H9 (cell line): ENCODE data around the gene ST6GALNAC2. TPM values are rescaled to one million over a fixed set of nuclear protein-coding genes. Genes with fewer than 3 reads are reported as not detected.

ENCODE experiments used
- DNase-seq: peaks from one replicate; pipeline ENCODE4 v3.0.0-alpha.2; 2017
- H2AFZ ChIP-seq: one replicate; pipeline ENCODE4 v1.6.1; 2013; ENCODE audit warnings: mild to moderate bottlenecking, low read length, control low read depth, moderate library complexity
- H2AK5ac ChIP-seq: 2 replicates; pipeline ENCODE4 v1.6.1; 2013; ENCODE audit warnings: low read length, control low read depth, mixed read lengths; ENCODE audit not compliant: insufficient read length
- H2BK120ac ChIP-seq: one replicate; pipeline ENCODE4 v1.6.1; 2013; ENCODE audit warnings: low read depth, mild to moderate bottlenecking, low read length, control low read depth, inconsistent platforms; ENCODE audit not compliant: poor library complexity, severe bottlenecking
- H2BK12ac ChIP-seq: 2 replicates; pipeline ENCODE4 v1.6.1; 2013; ENCODE audit warnings: low read length, control low read depth, mixed read lengths, low read depth; ENCODE audit not compliant: insufficient read length
- H2BK15ac ChIP-seq: 2 replicates; pipeline ENCODE4 v1.6.1; 2013; ENCODE audit warnings: low read depth, low read length, control low read depth
- H2BK20ac ChIP-seq: one replicate; pipeline ENCODE4 v1.6.1; 2013; ENCODE audit warnings: low read depth, mild to moderate bottlenecking, low read length, control low read depth, inconsistent platforms; ENCODE audit not compliant: poor library complexity, severe bottlenecking
- H2BK5ac ChIP-seq: 2 replicates; pipeline ENCODE4 v1.6.1; 2013; ENCODE audit warnings: low read length, control low read depth, mixed read lengths; ENCODE audit not compliant: insufficient read length
- H3K14ac ChIP-seq: 2 replicates; pipeline ENCODE4 v1.6.1; 2013; ENCODE audit warnings: low read length, control low read depth; ENCODE audit not compliant: insufficient read depth
- H3K18ac ChIP-seq: 2 replicates; pipeline ENCODE4 v1.6.1; 2013; ENCODE audit warnings: low read depth, mild to moderate bottlenecking, mixed read lengths, low read length, control low read depth; ENCODE audit not compliant: insufficient read length
- H3K23ac ChIP-seq: 2 replicates; pipeline ENCODE4 v1.6.1; 2013; ENCODE audit warnings: low read length, control low read depth, mixed read lengths, low read depth; ENCODE audit not compliant: insufficient read length
- H3K23me2 ChIP-seq: 2 replicates; pipeline ENCODE4 v1.6.1; 2013; ENCODE audit warnings: low read depth, mild to moderate bottlenecking, mixed read lengths, low read length, control low read depth; ENCODE audit not compliant: insufficient read length, poor library complexity, severe bottlenecking
- H3K27ac ChIP-seq: 2 replicates; pipeline ENCODE4 v1.5.1; 2013; ENCODE audit warnings: low read length, control low read depth, mixed read lengths, low read depth; ENCODE audit not compliant: insufficient read length
- H3K27me3 ChIP-seq: 2 replicates; pipeline ENCODE4 v1.6.1; 2013; ENCODE audit warnings: low read length, control low read depth, inconsistent platforms; ENCODE audit not compliant: insufficient read depth
- H3K4ac ChIP-seq: 2 replicates; pipeline ENCODE4 v1.6.1; 2013; ENCODE audit warnings: low read depth, mild to moderate bottlenecking, control low read depth, inconsistent platforms, low read length, moderate library complexity
- H3K4me1 ChIP-seq: 2 replicates; pipeline ENCODE4 v1.6.1; 2013; ENCODE audit warnings: low read length, control low read depth, inconsistent platforms; ENCODE audit not compliant: insufficient read depth
- H3K4me2 ChIP-seq: 2 replicates; pipeline ENCODE4 v1.6.1; 2013; ENCODE audit warnings: low read length, control low read depth, mixed read lengths; ENCODE audit not compliant: insufficient read length, insufficient read depth
- H3K56ac ChIP-seq: 2 replicates; pipeline ENCODE4 v1.6.1; 2013; ENCODE audit warnings: low read depth, mild to moderate bottlenecking, mixed read lengths, low read length, control low read depth; ENCODE audit not compliant: insufficient read length
- H3K79me1 ChIP-seq: 2 replicates; pipeline ENCODE4 v1.6.1; 2013; ENCODE audit warnings: low read depth, mild to moderate bottlenecking, moderate library complexity, low read length, control low read depth, inconsistent platforms; ENCODE audit not compliant: insufficient read depth, poor library complexity, severe bottlenecking
- H3K79me2 ChIP-seq: 2 replicates; pipeline ENCODE4 v1.6.1; 2013; ENCODE audit warnings: low read length, control low read depth, inconsistent platforms; ENCODE audit not compliant: insufficient read depth
- H3K9ac ChIP-seq: 2 replicates; pipeline ENCODE4 v1.6.1; 2013; ENCODE audit warnings: low read length, control low read depth, mixed read lengths; ENCODE audit not compliant: insufficient read length; ENCODE audit errors: extremely low read depth
- H3K9me3 ChIP-seq: one replicate; pipeline ENCODE4 v1.6.1; 2013; ENCODE audit warnings: low read depth, low read length, inconsistent platforms; ENCODE audit not compliant: control insufficient read depth
- H3T11ph ChIP-seq: one replicate; pipeline ENCODE4 v1.6.1; 2013; ENCODE audit warnings: mild to moderate bottlenecking, low read length, control low read depth, inconsistent platforms
- H4K20me1 ChIP-seq: one replicate; pipeline ENCODE4 v1.6.1; 2013; ENCODE audit not compliant: control insufficient read depth, insufficient read length, insufficient read depth
- H4K5ac ChIP-seq: 2 replicates; pipeline ENCODE4 v1.6.1; 2013; ENCODE audit warnings: low read depth, mild to moderate bottlenecking, mixed read lengths, low read length, control low read depth; ENCODE audit not compliant: insufficient read length
- H4K8ac ChIP-seq: replicated peaks from 2 replicates; pipeline ENCODE4 v1.6.1; 2013; ENCODE audit warnings: low read length, control low read depth, mixed read lengths, low read depth; ENCODE audit not compliant: insufficient read length
- H4K91ac ChIP-seq: 2 replicates; pipeline ENCODE4 v1.6.1; 2013; ENCODE audit warnings: low read depth, mild to moderate bottlenecking, moderate library complexity, mixed read lengths, low read length, control low read depth; ENCODE audit not compliant: insufficient read length
- H3K27ac Mint-ChIP-seq, 3 experiments: 2 replicates in 2 of 3; 3 replicates in 1 of 3; pipeline ENCODE4 v1.8.0; 2020 to 2021; ENCODE audit warnings: mixed read lengths in 3 of 3, mild to moderate bottlenecking in 1 of 3, moderate library complexity in 1 of 3
- H3K27me3 Mint-ChIP-seq: 2 replicates; pipeline ENCODE4 v1.8.0; 2021; ENCODE audit warnings: low read depth, mild to moderate bottlenecking, moderate library complexity, mixed read lengths
- H3K36me3 Mint-ChIP-seq, 3 experiments: 2 replicates in 2 of 3; 3 replicates in 1 of 3; pipeline ENCODE4 v1.8.0; 2020 to 2021; ENCODE audit warnings: low read depth in 3 of 3, mixed read lengths in 3 of 3; ENCODE audit not compliant: insufficient read depth in 1 of 3
- H3K4me1 Mint-ChIP-seq, 2 experiments: 2 replicates each; pipeline ENCODE4 v1.8.0; 2020; ENCODE audit warnings: mixed read lengths in 2 of 2
- H3K4me3 Mint-ChIP-seq, 2 experiments: 2 replicates in 1 of 2; 3 replicates in 1 of 2; pipeline ENCODE4 v1.8.0; 2020 to 2021; ENCODE audit warnings: mild to moderate bottlenecking in 2 of 2, mixed read lengths in 2 of 2, moderate library complexity in 1 of 2
- H3K9me3 Mint-ChIP-seq, 2 experiments: 2 replicates in 1 of 2; 3 replicates in 1 of 2; pipeline ENCODE4 v1.8.0; 2020; ENCODE audit warnings: mild to moderate bottlenecking in 2 of 2, mixed read lengths in 2 of 2, moderate library complexity in 1 of 2
- CTCF ChIP-seq: fragments of 200-600 bp; sonication (generic); conservative IDR thresholded peaks from 3 replicates; pipeline ENCODE4 v1.8.0; 2021; ENCODE audit warnings: antibody characterized with exemption, mild to moderate bottlenecking
- WGBS: extraction: QIAGEN DNeasy Blood & Tissue Kit; methylation state at CpG from one replicate; pipeline ENCODE4 v1.1.7; 2013; ENCODE audit warnings: missing lambda C conversion rate, low lambda C conversion rate, mixed read lengths; ENCODE audit not compliant: insufficient read length; ENCODE audit errors: extremely low coverage; 5-methylcytosine and 5-hydroxymethylcytosine counted together
- total RNA-seq: library from RNA; stranded (reverse); gene quantifications from 2 replicates; pipeline ENCODE4 v1.2.1, GENCODE V29; 2021

Gene ST6GALNAC2
- total RNA-seq, 1 experiment from 2014 or later, result 0.46 TPM

GRCh38 chr17:76570877-76571471 lies 14.7 kb downstream of the ST6GALNAC2 start:
- peak; percentile 31 for DNase-seq
- H3K4me2 ChIP-seq, result no peak overlapping the region
- H3K18ac ChIP-seq, result no peak overlapping the region
- no peak overlapping the region for H3K27ac ChIP-seq
- H3K56ac ChIP-seq, result no peak overlapping the region
- no peaks in the 10 kb centered on the region; the same call in 1 of the 2 replicates for H3K4me1 ChIP-seq
- H4K91ac ChIP-seq, result no peak overlapping the region
- no peak overlapping the region for H3K9ac ChIP-seq
- H2BK12ac ChIP-seq, result no peak overlapping the region
- H4K8ac ChIP-seq, result no peak overlapping the region
- Mint-ChIP-seq H3K9me3 (no peaks in the 10 kb centered on the region), H3K4me1 (peaks cover 32 to 34% of the 10 kb centered on the region in 2 experiments), H3K27ac (no peak overlapping the region), H3K36me3 (peaks cover 0 to 17% (median 0%) of the 10 kb centered on the region in 3 experiments; a peak in 5 of 7 replicates), H3K27me3 (no peaks in the 10 kb centered on the region), H3K4me3 (no peak overlapping the region)
- H3K23ac ChIP-seq, result no peak overlapping the region
- no peaks in the 10 kb centered on the region for H3K79me2 ChIP-seq
- no peaks in the 10 kb centered on the region for H3K9me3 ChIP-seq
- H3K27me3 ChIP-seq, result no peaks in the 10 kb centered on the region
- H4K5ac ChIP-seq, result no peak overlapping the region
- no peak overlapping the region for H2BK20ac ChIP-seq
- TF ChIP-seq CTCF, result no peak
- H2AK5ac ChIP-seq, result no peak overlapping the region
- H3K79me1 ChIP-seq, result no peaks in the 10 kb centered on the region
- no peak overlapping the region for H3T11ph ChIP-seq
- H3K23me2 ChIP-seq, result no peaks in the 10 kb centered on the region
- no peak overlapping the region for H2AFZ ChIP-seq
- no CpG with 5 or more reads among the region's 13 CpGs for WGBS
- no peaks in the 10 kb centered on the region for H4K20me1 ChIP-seq
- no peak overlapping the region for H2BK120ac ChIP-seq
- H2BK15ac ChIP-seq, result no peak overlapping the region
- H3K14ac ChIP-seq, result no peak overlapping the region
- H2BK5ac ChIP-seq, result no peak overlapping the region
- H3K4ac ChIP-seq, result no peak overlapping the region
